ENCODE data around the gene EMILIN2. TPM values are rescaled to one million over a fixed set of nuclear protein-coding genes. Genes with fewer than 3 reads are reported as not detected.

Gene EMILIN2
- total RNA-seq, 1 experiment from 2014 or later = 0.07 TPM

DNA sequence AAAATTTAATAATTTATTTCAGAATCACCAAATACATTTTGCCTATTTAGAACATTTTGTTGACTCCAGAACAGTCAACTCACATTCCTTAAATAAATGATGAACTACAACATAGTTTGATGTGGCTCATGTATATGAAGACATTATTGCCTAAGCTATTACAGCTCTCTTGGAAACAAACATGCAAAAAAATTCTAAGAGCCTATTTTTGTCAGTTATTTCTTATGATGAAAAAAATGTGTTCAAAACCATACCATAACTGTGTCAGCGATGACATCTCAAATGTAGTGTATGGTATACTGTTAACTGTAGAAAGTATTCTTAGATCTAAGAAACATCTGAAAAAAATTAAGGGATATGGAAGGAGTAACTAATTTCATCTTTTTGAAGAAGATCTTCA, 6.3 kb upstream of the EMILIN2 start:
- BruUV-seq (replicated peaks) = no TSS peak

DNA sequence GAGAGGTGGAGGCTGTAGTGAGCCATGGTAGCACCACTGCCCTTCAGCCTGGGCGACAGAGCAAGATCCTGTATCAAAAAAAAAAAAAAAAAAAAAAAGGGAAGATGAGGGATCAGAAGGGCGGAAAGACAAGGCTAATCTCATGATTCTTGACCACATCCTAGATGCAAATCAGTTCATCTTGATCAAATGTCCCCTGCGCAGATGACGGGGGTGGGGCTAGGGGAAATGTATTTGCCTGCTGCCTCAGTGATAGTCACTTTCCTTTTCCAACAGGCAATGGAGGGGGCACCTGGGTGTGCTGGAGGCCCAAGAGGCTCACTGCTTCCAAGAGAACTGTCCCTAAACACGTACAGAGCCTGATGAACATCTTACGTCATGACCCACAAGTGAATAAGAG, 3.7 kb upstream of the EMILIN2 start:
- no peaks in the 10 kb centered on the region for H3K36me3 ChIP-seq (ENCODE audit: low read depth)
- H3K79me2 ChIP-seq (ENCODE audit: low read depth) = no peaks in the 10 kb centered on the region
- H2AFZ ChIP-seq = no peak overlapping the region
- intact Hi-C loops (cut with micrococcal nuclease; ENCODE audit: unreplicated experiment) = no loop called here
- no peaks in the 10 kb centered on the region for H4K20me1 ChIP-seq (ENCODE audit: insufficient read depth)
- H3K4me1 ChIP-seq (replicated peaks; ENCODE audit: insufficient read depth) = 0 out of 2 replicates have a peak, but pooled peaks cover 8% of the 10 kb centered on the region
- no peaks in the 10 kb centered on the region for H3F3A ChIP-seq (ENCODE audit: insufficient read depth, low read depth)
- H3K9me2 ChIP-seq (ENCODE audit: insufficient read depth) = no peaks in the 10 kb centered on the region
- no TSS peak for BruUV-seq (replicated peaks)
- ChIA-PET POLR2A (ENCODE audit: unreplicated experiment) (no interaction called here), CTCF (no interaction called here)
- TF ChIP-seq, protein P1, sequence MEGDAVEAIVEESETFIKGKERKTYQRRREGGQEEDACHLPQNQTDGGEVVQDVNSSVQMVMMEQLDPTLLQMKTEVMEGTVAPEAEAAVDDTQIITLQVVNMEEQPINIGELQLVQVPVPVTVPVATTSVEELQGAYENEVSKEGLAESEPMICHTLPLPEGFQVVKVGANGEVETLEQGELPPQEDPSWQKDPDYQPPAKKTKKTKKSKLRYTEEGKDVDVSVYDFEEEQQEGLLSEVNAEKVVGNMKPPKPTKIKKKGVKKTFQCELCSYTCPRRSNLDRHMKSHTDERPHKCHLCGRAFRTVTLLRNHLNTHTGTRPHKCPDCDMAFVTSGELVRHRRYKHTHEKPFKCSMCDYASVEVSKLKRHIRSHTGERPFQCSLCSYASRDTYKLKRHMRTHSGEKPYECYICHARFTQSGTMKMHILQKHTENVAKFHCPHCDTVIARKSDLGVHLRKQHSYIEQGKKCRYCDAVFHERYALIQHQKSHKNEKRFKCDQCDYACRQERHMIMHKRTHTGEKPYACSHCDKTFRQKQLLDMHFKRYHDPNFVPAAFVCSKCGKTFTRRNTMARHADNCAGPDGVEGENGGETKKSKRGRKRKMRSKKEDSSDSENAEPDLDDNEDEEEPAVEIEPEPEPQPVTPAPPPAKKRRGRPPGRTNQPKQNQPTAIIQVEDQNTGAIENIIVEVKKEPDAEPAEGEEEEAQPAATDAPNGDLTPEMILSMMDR (conservative IDR thresholded peaks at IDR 0.05) = no peak
- TF ChIP-seq EZH2 (IDR thresholded peaks at IDR 0.05; ENCODE audit: low read depth) = no peak
- no peak overlapping the region for H3K27ac ChIP-seq
- H3K9me3 ChIP-seq (ENCODE audit: insufficient read depth, low read depth) = no peaks in the 10 kb centered on the region
- no peak overlapping the region for H3K4me3 ChIP-seq
- no peak overlapping the region for H3K4me2 ChIP-seq
- no peak for DNase-seq
- peaks cover 26% of the 10 kb centered on the region for H3K27me3 ChIP-seq (ENCODE audit: insufficient read depth, low read depth)

More for the DNA sequence above, 6.3 kb upstream of the EMILIN2 start:
- Histone ChIP-seq H3F3A (ENCODE audit: insufficient read depth, low read depth) (no peaks in the 10 kb centered on the region), H3K4me1 (replicated peaks; ENCODE audit: insufficient read depth) (no peaks in the 10 kb centered on the region), H3K9me3 (ENCODE audit: insufficient read depth, low read depth) (0 out of 2 replicates have a peak, but pooled peaks cover 4% of the 10 kb centered on the region), H3K27ac (no peak overlapping the region), H3K79me2 (ENCODE audit: low read depth) (no peaks in the 10 kb centered on the region), H3K4me3 (no peak overlapping the region), H3K9me2 (ENCODE audit: insufficient read depth) (no peaks in the 10 kb centered on the region), H3K4me2 (no peak overlapping the region), H4K20me1 (ENCODE audit: insufficient read depth) (no peaks in the 10 kb centered on the region), H3K27me3 (ENCODE audit: insufficient read depth, low read depth) (peaks cover 13% of the 10 kb centered on the region), H3K36me3 (ENCODE audit: low read depth) (no peaks in the 10 kb centered on the region), H2AFZ (no peak overlapping the region)
- no peak for DNase-seq
- intact Hi-C loops (cut with micrococcal nuclease; ENCODE audit: unreplicated experiment) = no loop called here
- ChIA-PET CTCF (no interaction called here), POLR2A (ENCODE audit: unreplicated experiment) (no interaction called here)
- TF ChIP-seq, protein P1 (conservative IDR thresholded peaks at IDR 0.05) = no peak
- no peak for TF ChIP-seq EZH2 (IDR thresholded peaks at IDR 0.05; ENCODE audit: low read depth)

DNA sequence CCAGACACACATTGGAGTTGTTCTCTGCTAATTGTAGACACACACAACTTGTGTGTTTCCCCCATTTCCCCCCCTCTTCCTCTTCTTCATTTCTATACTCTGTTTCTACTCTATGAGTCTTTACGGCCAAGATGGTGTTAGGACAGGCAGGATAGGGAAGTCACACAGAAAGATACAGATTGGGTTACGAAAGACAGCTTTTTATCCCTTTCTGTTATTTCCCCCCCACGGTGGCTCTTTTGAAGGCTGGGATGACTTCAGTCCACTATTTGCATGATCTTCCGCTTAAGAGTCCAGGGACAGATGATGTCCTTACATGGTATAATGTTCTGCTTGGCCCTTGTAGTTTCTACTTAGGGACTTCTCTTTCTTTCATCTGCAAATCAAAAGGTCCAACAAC, 1.6 kb upstream of the EMILIN2 start:
- no peak overlapping the region for H3K4me2 ChIP-seq
- H3K79me2 ChIP-seq (ENCODE audit: low read depth) = no peaks in the 10 kb centered on the region
- BruUV-seq (replicated peaks) = no TSS peak
- H2AFZ ChIP-seq = no peak overlapping the region
- H3K27me3 ChIP-seq (ENCODE audit: insufficient read depth, low read depth) = peaks cover 42% of the 10 kb centered on the region
- no peaks in the 10 kb centered on the region for H3K9me2 ChIP-seq (ENCODE audit: insufficient read depth)
- no peak for DNase-seq
- ChIA-PET CTCF (no interaction called here), POLR2A (ENCODE audit: unreplicated experiment) (no interaction called here)
- no peak overlapping the region for H3K27ac ChIP-seq
- TF ChIP-seq, protein P1 (conservative IDR thresholded peaks at IDR 0.05) = no peak
- TF ChIP-seq EZH2 (IDR thresholded peaks at IDR 0.05; ENCODE audit: low read depth) = no peak
- 0 out of 2 replicates have a peak, but pooled peaks cover 8% of the 10 kb centered on the region for H3K4me1 ChIP-seq (replicated peaks; ENCODE audit: insufficient read depth)
- intact Hi-C loops (cut with micrococcal nuclease; ENCODE audit: unreplicated experiment) = no loop called here
- no peaks in the 10 kb centered on the region for H3K36me3 ChIP-seq (ENCODE audit: low read depth)
- no peaks in the 10 kb centered on the region for H3K9me3 ChIP-seq (ENCODE audit: insufficient read depth, low read depth)
- no peak overlapping the region for H3K4me3 ChIP-seq
- no peaks in the 10 kb centered on the region for H4K20me1 ChIP-seq (ENCODE audit: insufficient read depth)
- no peaks in the 10 kb centered on the region for H3F3A ChIP-seq (ENCODE audit: insufficient read depth, low read depth)

Measured in PC-9 (cell line).